Hindlimb muscle (tissue), 1 donor: ENCODE results near the gene RPS6KB2. TPM values are rescaled to one million over a fixed set of nuclear protein-coding genes. Genes with fewer than 3 reads are reported as not detected.

ENCODE experiments used
- DNase-seq: peaks from one replicate; pipeline ENCODE4 v3.0.0-alpha.2; 2013
- polyA plus RNA-seq: library from polyadenylated mRNA; unstranded; fragments of 120-200 nt; gene quantifications from one replicate; pipeline ENCODE4 v1.2.1, GENCODE V29; 2013; ENCODE audit not compliant: insufficient read length

RPS6KB2 gene
- polyA plus RNA-seq: 30.3 TPM

- peak; percentile 98 for DNase-seq
Observed at GRCh38 chr11:67428052-67429001, at the start of gene RPS6KB2. TSS of gene RPS6KB2 (plus strand) at chr11:67428494. CDS start at chr11:67428546, 52 bp downstream.

DNA sequence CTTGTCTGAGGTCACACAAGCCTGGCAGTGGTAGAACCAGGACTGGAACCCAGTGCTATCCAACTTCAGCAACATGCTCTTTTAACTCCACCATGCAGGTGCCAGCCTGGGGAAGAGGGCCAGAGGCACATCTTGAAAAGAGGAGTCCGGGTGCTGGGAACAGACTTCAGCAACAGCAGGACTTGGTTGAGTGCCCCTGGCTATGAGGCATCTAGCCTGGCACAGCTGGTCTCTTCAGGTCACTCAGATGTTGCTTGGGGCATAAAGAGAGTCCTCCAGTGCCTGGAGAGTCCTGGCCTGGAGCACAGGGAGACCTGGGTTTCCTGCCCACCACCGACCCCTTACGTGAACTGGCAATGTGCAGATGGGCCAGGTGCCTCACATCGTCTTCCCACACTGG is 49.8 kb upstream of the RPS6KB2 start:
- DNase-seq: no peak

- no peak for DNase-seq
Observed at GRCh38 chr11:67379061-67380058, 48.9 kb upstream of the RPS6KB2 start.

DNA sequence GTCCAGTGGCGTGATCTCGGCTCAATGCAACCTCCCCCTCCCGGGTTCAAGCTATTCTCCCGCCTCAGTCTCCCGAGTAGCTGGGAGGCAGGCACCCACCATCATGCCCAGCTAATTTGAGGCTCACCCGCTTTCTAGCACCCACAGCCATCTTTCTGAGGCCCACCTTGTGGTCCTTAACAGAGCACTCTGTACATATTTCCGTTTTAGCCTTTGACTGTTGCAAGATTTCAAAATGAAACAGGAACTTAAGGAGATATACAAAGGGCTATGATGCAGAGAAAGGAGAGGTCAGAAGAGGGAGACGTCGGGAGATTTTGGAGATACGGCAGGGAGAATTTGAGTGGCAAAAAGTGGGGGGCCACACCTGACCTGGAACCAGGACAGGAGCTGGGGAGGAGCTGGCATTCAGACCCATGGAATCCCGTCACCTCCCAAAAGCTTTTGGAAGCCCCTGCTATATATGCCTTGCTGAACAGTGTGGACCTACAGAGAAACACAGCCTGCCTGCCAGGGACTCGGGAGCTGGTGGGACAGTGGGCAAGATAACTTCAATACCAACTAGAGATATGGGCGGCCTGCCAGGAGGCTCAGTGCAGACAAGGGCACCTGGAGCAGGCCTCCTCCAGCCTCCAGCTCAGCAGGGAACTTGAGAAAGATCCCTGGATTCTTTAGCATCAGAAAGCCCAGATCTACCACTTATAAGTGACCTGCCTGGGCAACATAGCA is 46.9 kb upstream of the RPS6KB2 start:
- no peak for DNase-seq

- DNase-seq: peak; percentile 74
Observed at GRCh38 chr11:67382276-67383136, 45.8 kb upstream of the RPS6KB2 start.

DNA sequence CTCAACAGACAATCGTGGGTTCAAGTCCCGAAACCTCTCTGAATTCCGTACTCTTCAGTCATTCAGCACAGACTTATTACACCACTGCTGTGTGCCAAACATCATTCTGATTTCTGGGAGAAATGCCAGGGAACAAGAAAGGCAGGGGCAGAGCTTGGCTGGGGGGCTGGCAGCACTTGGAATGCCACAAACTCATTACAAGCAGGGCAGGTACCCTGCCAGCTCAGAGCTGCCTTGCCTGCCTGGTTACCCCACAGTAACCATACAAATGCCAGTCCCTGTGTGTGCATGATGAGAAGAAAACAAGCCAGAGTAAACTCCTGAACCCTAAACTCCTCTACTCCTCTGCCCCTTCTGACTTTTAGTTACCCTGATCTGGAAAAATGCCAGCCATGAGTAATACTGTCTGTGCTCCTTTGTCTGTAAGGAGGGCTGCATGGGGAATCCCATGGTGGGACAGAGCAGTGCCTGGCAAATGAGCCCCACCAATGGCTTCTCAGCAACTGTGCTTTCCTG is 43.4 kb upstream of the RPS6KB2 start:
- DNase-seq: no peak

GRCh38 chr11:67387069-67387468 is 41.2 kb upstream of the RPS6KB2 start:
- no peak for DNase-seq

DNA sequence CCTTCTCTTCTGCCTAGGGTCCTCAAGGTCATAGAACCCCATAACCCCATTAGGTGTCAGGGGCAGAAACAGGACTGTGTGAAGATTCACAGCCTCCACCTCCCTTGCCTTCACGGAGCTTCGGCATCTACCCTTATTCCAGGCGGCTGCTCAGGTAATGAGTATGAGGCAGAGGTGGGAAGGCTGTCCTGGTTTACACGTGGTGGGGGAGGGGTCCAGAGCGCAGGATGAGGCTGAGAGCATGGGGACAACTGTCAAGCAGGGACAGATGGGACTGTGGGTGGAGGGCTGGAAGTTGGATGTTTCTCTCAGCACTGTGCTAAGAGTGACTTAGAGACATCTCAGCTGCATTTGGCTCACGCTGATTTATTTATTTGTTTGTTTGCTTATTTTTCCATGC is 40.8 kb upstream of the RPS6KB2 start:
- no peak for DNase-seq

GRCh38 chr11:67389477-67389876 is 38.8 kb upstream of the RPS6KB2 start:
- no peak for DNase-seq

- no peak for DNase-seq
Observed at GRCh38 chr11:67390947-67391303, 37.4 kb upstream of the RPS6KB2 start.

DNA sequence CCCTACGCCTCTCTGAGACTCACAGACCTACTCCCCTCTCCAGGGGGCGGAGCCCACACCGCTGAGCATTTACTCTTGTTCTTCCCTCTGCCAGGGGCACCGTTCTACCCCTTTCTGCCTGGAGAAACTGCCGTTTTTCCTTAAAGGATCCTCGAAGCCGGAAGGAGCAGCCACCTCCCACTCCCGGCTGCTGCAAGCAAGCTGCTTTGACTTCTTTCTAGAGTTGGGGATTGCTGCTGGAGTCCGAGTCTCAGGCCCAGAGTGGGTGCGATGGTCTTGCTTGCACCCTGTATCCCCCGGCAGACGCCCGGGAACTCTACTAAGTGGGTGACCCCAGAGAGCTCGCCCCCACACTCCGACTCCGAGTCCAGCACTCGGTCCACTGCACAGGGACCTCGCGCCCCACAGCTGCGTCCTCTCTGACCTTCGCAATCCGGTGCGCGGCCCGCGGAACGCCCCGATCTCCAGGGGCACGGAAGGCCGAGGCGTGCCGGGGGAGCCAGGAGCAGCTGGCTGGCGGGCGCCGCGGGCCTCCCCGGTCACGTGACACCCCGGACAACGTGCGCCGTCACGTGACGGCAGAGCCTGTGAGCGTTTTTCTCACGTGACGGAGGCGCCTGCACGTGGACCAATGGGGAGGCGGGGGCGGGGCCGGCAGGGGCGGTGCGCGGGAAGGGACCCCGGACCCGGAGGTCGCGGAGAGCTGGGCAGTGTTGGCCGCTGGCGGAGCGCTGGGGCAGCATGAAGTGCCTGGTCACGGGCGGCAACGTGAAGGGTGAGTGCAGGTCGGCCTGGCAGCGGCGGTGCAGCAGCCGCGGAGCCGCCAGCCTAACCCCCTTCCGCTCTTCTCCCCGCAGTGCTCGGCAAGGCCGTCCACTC is 36.8 kb upstream of the RPS6KB2 start, which contains the start of gene RAD9A:
Gene RAD9A, plus strand, starts transcription at position 683 of the 879 bp plus-strand sequence. Its CDS starts 59 bp downstream, at position 742.
- DNase-seq: peak; percentile 97

DNA sequence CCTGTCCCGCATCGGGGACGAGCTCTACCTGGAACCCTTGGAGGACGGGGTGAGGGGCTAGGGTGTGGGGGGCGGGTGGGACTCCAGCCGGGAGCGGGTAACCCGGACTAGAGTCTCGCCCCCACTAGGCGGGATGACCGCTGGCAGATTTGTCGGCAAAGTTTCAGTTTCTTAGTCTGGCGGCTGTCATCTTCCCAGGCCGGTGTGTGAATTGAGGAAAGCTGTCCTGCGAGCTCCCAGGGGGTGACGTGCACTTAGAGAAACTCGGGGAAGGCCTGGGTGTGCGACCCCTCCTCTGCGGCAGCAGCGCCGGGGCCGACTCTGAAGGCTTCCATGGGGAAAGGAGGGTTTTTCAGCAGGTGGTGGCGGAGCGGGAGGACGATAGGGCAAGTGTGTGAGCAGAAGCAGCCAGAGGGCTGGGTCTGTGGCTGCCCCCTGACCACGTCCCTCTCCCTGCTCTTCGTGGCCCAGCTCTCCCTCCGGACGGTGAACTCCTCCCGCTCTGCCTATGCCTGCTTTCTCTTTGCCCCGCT is 36.0 kb upstream of the RPS6KB2 start:
- DNase-seq: no peak

DNA sequence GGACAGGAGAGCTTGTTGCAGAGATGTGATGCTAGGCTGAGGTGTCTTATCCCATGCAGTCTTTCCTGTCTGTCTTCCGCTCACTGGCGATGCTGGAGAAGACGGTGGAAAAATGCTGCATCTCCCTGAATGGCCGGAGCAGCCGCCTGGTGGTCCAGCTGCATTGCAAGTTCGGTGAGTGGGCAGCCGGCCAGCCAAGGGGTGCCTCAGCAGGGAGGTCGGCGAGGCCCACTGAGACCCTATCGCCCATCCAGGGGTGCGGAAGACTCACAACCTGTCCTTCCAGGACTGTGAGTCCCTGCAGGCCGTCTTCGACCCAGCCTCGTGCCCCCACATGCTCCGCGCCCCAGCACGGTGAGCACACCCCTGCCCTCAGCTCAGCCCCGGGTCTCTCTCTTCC is 34.9 kb upstream of the RPS6KB2 start:
- DNase-seq: no peak

DNA sequence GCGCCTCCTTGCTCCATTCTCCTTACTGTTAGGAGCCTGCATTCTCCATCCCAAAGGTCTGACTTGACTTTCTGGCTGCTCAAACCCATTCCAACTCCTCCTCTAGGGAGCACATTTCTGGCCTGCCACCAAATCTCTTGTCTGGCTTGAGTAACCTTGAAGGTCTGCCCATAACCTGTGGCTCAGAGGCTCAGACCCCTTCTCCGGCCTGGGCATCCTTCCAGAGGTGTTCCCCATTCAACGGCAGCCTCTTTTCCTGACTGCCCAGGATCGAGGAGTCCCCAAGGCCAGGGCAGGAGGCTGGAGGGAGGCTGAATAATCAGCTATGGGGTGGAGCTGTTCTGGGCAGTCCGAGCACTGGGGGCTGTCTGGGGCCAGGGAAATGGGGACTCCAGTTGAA is 34.3 kb upstream of the RPS6KB2 start:
- DNase-seq: no peak

DNA sequence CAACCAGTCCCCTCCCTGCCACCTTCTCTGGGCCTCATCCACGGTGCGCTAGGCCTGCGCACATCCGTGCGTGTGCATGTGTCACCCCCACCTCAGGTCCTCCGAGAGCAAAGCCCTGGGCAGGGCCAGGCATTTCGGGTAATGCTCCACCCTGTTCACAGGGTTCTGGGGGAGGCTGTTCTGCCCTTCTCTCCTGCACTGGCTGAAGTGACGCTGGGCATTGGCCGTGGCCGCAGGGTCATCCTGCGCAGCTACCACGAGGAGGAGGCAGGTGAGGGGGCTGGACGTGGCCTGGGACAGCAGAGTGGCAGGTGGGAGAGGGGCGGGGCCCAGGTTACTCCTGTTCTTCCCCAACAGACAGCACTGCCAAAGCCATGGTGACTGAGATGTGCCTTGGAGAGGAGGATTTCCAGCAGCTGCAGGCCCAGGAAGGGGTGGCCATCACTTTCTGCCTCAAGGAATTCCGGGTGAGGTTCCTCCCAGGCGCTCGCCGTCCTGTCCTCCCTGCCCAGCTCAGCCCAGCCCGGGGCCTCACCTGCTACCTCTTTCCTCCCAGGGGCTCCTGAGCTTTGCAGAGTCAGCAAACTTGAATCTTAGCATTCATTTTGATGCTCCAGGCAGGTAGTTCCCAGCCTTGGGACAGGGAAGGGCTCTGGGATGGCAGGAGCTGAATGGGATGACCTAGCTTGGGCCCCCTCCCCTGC is 32.6 kb upstream of the RPS6KB2 start:
- no peak for DNase-seq

GRCh38 chr11:67396259-67396581 is 32.1 kb upstream of the RPS6KB2 start:
- no peak for DNase-seq

DNA sequence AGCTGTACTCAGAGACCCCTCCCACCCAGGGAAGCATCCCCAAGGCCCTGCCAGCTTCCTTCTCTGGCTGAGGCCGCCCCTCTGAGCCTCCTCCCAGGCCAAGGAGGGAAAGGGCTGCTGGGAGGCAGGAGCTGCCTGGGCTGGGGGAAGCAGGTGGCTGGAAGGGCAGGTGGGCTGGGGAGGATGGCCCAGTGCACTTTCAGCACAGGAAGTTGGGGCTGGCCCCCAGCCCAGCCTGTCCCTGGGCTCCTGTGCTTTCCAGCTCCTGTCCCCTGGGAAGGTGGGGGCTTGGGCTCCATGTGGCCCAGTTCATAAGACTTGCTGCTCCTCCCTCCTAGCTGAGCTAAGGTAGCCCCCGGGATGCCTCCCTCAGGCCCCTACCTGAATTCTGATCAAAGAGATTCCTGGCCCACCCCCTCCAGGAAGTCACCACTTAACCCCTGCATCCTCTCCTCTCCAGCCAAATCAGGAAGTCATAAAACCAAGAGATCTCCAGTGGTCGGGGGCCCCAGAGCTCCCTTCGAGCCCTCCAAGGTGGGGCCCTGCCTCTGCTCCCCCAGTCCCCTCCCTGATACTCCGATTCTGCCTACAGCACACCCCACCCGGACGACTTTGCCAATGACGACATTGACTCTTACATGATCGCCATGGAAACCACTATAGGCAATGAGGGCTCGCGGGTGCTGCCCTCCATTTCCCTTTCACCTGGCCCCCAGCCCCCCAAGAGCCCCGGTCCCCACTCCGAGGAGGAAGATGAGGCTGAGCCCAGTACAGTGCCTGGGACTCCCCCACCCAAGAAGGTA is 31.5 kb upstream of the RPS6KB2 start:
- DNase-seq: no peak

DNA sequence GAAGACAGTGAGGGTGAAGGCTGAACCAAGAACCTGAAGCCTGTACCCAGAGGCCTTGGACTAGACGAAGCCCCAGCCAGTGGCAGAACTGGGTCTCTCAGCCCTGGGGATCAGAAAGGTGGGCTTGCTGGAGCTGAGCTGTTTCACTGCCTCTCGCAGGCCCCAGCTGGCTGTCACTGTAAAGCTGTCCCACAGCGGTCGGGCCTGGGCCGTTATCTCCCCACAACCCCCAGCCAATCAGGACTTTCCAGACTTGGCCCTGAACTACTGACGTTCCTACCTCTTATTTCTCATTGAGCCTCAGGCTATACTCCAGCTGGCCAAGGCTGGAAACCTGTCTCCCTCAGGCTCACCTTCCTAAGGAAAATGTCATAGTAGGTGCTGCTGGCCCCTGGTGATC is 30.8 kb upstream of the RPS6KB2 start:
- DNase-seq: no peak
